Measurements from ENCODE around the gene IRF2. TPM values are rescaled to one million over a fixed set of nuclear protein-coding genes. Genes with fewer than 3 reads are reported as not detected.

Gene IRF2
- total and polyA plus RNA-seq, 7 donors, result 6.7 to 28.9 (median 16.8) TPM

DNA sequence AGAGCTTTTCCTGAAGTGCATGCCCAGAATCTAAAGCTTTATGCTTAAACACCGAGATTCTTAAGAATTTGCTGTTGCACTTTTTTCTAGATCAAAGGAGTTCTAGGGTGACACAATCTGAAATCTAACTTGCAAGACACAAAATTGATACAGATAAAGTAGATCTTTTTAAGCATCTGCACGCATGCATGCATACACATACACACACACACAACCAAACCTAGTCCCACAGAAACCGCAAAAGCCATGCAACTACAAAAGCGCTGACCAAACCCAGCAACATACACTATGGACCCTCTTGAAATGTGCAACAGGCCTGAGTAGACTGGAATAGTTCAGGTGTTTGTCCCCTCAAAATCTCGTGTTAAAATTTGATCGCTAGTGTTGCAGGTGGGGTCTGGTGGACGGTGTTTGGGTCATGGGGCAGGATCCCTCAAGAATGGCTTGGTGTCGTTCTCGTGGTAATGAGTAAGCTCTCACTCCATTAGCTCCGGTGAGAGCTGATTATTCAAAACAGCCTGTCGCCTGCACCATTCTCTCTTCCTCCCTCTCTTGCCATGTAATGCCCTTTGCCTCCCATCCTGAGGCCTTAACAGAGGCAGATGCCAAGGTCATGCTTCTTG is 52.7 kb downstream of the IRF2 start:
- WGBS, 3 donors, result 92 to 97% (median 94%) methylated on average over 11 of the region's 11 CpGs
- H3K4me1 ChIP-seq, result peaks cover 52% of the 10 kb centered on the region
- no peak overlapping the region for H3K4me3 ChIP-seq
- no peak overlapping the region for H3K27ac ChIP-seq
- H3K27me3 ChIP-seq (ENCODE audit: insufficient read depth in 3 of 3, low read length in 2 of 3), result no peaks in the 10 kb centered on the region
- TF ChIP-seq, protein P1, sequence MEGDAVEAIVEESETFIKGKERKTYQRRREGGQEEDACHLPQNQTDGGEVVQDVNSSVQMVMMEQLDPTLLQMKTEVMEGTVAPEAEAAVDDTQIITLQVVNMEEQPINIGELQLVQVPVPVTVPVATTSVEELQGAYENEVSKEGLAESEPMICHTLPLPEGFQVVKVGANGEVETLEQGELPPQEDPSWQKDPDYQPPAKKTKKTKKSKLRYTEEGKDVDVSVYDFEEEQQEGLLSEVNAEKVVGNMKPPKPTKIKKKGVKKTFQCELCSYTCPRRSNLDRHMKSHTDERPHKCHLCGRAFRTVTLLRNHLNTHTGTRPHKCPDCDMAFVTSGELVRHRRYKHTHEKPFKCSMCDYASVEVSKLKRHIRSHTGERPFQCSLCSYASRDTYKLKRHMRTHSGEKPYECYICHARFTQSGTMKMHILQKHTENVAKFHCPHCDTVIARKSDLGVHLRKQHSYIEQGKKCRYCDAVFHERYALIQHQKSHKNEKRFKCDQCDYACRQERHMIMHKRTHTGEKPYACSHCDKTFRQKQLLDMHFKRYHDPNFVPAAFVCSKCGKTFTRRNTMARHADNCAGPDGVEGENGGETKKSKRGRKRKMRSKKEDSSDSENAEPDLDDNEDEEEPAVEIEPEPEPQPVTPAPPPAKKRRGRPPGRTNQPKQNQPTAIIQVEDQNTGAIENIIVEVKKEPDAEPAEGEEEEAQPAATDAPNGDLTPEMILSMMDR (IDR thresholded peaks at IDR 0.05), result no peak
- DNase-seq, result no peak
- H3K36me3 ChIP-seq (ENCODE audit: insufficient read depth in 1 of 2, low read depth in 1 of 2), result peaks cover 4 to 54% of the 10 kb centered on the region in 2 donors
- ATAC-seq, result no peak
- intact Hi-C loops (cut with DNase I), result no loop called here
- H3K9me3 ChIP-seq, result no peaks in the 10 kb centered on the region

GRCh38 chr4:184420881-184421416 is 53.4 kb downstream of the IRF2 start:
- intact Hi-C loops (cut with DNase I), result no loop called here
- TF ChIP-seq, protein P1 (IDR thresholded peaks at IDR 0.05), result no peak
- Histone ChIP-seq H3K27ac (no peak overlapping the region), H3K36me3 (ENCODE audit: insufficient read depth in 1 of 2, low read depth in 1 of 2) (peaks cover 4 to 52% of the 10 kb centered on the region in 2 donors), H3K9me3 (no peaks in the 10 kb centered on the region), H3K4me3 (no peak overlapping the region), H3K4me1 (peaks cover 52% of the 10 kb centered on the region), H3K27me3 (ENCODE audit: insufficient read depth in 3 of 3, low read length in 2 of 3) (no peaks in the 10 kb centered on the region)
- no peak for DNase-seq
- WGBS, 3 donors, result 69 to 80% (median 77%) methylated on average over 5 of the region's 5 CpGs
- no peak for ATAC-seq

DNA sequence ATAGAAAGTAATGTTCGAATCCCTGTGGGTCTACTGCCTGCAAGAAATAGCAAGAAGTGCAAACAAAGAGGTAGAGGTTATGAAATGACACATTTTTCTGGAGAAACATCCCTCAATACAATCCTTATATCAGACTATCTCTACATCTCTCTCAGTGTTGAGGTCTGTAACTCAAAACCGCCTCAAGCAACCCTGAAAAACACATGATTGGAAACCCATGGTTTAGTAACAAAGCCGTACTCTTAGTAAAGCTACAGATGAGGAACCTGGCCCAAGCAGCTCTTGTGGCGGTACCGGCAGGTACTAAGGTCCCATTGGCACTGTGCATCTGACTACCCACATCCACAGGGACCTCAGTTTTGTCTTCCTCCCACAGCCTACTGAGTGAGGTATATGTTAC is 53.9 kb downstream of the IRF2 start:
- WGBS, 3 donors, result 82 to 95% (median 90%) methylated on average over 5 of the region's 5 CpGs
- TF ChIP-seq, protein P1 (IDR thresholded peaks at IDR 0.05), result no peak
- Histone ChIP-seq H3K9me3 (no peaks in the 10 kb centered on the region), H3K4me3 (no peak overlapping the region), H3K36me3 (ENCODE audit: insufficient read depth in 1 of 2, low read depth in 1 of 2) (peaks cover 4 to 52% of the 10 kb centered on the region in 2 donors), H3K27ac (no peak overlapping the region), H3K4me1 (peaks cover 52% of the 10 kb centered on the region), H3K27me3 (ENCODE audit: insufficient read depth in 3 of 3, low read length in 2 of 3) (no peaks in the 10 kb centered on the region)
- no peak for ATAC-seq
- intact Hi-C loops (cut with DNase I), result no loop called here
- DNase-seq, result no peak

DNA sequence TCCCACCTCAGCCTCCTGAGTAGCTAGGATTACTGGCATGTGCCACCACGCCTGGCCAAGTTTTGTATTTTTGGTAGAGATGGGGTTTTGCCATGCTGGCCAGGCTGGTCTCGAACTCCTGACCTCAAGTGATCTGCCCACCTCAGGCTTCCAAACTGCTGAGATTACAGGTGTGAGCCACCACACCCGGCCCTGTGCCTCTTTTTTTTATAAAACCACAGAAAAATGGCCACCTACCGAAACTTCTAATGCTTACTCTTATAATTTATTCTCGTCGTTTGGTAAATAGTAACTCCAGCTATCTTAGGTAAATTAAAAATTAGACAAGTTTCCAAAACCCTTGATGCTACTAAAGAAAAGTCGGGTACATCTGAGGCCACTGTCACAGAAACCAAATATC is 54.4 kb downstream of the IRF2 start:
- H3K9me3 ChIP-seq, result no peaks in the 10 kb centered on the region
- H3K4me3 ChIP-seq, result no peak overlapping the region
- H3K4me1 ChIP-seq, result peaks cover 47% of the 10 kb centered on the region
- no peak overlapping the region for H3K27ac ChIP-seq
- intact Hi-C loops (cut with DNase I), result no loop called here
- peaks cover 4 to 52% of the 10 kb centered on the region in 2 donors for H3K36me3 ChIP-seq (ENCODE audit: insufficient read depth in 1 of 2, low read depth in 1 of 2)
- ATAC-seq, result no peak
- DNase-seq, result no peak
- WGBS, 3 donors, result 86 to 93% (median 91%) methylated on average over 7 of the region's 7 CpGs
- no peaks in the 10 kb centered on the region for H3K27me3 ChIP-seq (ENCODE audit: insufficient read depth in 3 of 3, low read length in 2 of 3)
- TF ChIP-seq, protein P1 (IDR thresholded peaks at IDR 0.05), result no peak

Data from psoas muscle (tissue), 8 donors.